ENCODE measurements around the gene TRPC4AP.

DNA sequence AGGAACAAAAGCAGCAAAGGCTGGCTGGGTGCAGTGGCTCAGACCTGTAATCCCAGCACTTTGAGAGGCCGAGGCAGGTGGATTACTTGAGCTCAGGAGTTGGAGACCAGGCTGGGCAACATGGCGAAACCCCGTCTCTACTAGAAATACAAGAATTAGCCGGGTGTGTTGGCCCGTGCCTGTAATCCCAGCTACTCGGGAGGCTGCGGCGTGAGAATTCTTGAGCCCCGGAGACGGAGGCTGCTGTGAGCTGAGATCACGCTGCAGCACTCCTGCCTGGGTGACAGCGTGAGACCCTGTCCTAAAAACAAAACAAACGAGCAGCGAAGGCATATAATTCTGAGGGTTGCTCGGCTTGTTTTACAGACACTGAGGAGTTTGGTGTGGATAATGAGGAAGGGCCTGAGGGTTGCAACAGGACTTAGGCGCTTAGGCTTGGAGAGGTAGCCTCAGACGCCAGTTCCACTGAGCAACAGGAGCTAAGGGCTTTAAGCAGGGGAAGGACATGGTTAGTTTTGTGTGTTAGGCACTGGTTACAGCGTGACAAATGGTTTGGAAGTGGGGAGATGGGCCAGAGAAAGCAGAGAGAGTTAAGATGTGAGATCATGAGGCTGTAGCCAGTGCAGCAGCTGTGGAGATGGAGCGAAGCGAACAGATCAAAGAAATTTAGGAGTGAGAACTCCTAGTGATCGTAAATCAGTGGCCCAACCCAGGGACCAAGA lies 135.7 kb downstream of the TRPC4AP start:
- TF ChIP-seq, protein P1, sequence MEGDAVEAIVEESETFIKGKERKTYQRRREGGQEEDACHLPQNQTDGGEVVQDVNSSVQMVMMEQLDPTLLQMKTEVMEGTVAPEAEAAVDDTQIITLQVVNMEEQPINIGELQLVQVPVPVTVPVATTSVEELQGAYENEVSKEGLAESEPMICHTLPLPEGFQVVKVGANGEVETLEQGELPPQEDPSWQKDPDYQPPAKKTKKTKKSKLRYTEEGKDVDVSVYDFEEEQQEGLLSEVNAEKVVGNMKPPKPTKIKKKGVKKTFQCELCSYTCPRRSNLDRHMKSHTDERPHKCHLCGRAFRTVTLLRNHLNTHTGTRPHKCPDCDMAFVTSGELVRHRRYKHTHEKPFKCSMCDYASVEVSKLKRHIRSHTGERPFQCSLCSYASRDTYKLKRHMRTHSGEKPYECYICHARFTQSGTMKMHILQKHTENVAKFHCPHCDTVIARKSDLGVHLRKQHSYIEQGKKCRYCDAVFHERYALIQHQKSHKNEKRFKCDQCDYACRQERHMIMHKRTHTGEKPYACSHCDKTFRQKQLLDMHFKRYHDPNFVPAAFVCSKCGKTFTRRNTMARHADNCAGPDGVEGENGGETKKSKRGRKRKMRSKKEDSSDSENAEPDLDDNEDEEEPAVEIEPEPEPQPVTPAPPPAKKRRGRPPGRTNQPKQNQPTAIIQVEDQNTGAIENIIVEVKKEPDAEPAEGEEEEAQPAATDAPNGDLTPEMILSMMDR (IDR thresholded peaks at IDR 0.05), result no peak
- TF ChIP-seq POLR2AphosphoS5 (IDR thresholded peaks at IDR 0.05), result no peak

Measured in suprapubic skin (tissue), 3 donors.